Endothelial cell of hepatic sinusoid (primary cell): ENCODE measurements around the gene ADNP.
"Not testable (repeated sequence)": the region's sequence is repeated elsewhere in the genome, so short reads cannot be mapped to it uniquely, and the experiment has no call there.

Experiments used
- in situ Hi-C: cut with HindIII; loops from 2 replicates; pipeline ENCODE4 v1.10.0; 2017; ENCODE audit warnings: low sequenced_read_pairs

ADNP gene

GRCh38 chr20:50909413-50909812, 21.8 kb downstream of the ADNP start:
- in situ Hi-C loops = no loop called here

GRCh38 chr20:50904067-50904570, 27.1 kb downstream of the ADNP start:
- in situ Hi-C loops = no loop called here

- in situ Hi-C loops = no loop called here
Measured at GRCh38 chr20:50903353-50904051, 27.7 kb downstream of the ADNP start.

GRCh38 chr20:50901301-50901700, 29.9 kb downstream of the ADNP start:
- in situ Hi-C loops = no loop called here

GRCh38 chr20:50900261-50900660, 31.0 kb downstream of the ADNP start:
- in situ Hi-C loops = no loop called here

DNA sequence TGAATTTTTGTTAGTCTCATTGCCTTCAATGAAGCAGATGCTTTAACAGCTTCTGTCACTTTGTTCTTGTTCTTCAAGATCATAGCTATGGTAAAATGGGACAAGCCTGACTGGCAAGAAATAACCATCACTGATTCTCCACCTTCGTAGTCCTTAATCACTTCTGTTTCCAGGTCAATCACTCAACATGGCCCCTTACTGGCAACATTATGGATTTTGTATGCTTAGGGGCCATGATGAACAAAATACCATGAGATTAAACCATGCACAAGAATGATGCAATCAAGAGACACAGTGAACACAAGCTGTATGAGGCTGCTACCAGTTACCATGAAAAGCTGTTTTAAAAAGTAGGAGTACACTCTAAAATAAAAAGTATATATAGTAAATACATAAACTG, 32.8 kb downstream of the ADNP start:
- in situ Hi-C loops = loop anchor here (5.0 kb wide), 1 partner anchor 66 kb away; no protein-coding TSS in a partner anchor

- in situ Hi-C loops = loop anchor here (5.0 kb wide), 1 partner anchor 63 kb away; no protein-coding TSS in a partner anchor
Measured at GRCh38 chr20:50895111-50895830, 36.0 kb downstream of the ADNP start.

DNA sequence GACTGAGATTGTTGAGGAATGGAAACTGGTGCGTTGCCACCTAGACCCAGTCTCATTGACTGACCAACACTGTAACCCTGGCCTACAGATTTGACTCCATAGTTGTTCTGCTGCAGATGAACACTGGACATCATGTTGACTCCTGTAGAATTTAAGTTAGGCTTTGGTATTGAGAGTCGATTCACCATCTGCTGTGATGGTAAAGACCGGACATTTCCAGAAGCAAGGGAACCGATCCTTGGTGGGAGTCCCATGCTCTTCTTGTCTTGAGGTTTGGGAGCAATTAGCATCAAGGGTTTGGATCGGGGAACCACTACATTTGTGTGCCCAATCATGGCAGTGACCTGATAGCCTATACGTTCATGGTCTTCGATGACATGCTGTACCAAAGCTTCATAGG, 37.6 kb downstream of the ADNP start:
- in situ Hi-C loops = no loop called here

DNA sequence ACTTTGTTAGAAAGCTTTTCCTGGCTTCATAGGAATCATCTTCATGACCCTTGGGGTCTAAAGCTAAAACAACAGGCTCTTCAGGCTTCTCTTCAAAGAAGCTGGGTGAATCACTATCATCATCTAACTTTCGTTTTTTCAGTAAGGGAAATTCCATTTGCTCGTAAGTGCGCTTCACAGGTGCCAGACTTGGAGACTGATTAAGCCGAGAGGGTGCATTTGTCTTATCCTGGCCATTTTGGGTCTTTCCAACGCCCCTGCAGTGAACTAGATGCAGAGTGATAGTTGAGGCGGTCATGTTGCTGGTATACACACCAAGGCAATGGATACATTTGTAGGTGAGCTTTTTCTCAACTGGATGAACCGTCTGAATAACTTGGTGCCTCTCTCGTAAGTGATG, 38.8 kb downstream of the ADNP start:
- in situ Hi-C loops = no loop called here

GRCh38 chr20:50891138-50891537, 40.1 kb downstream of the ADNP start:
- in situ Hi-C loops = no loop called here

- in situ Hi-C loops = no loop called here
Measured at GRCh38 chr20:50887576-50887975, 43.7 kb downstream of the ADNP start.

DNA sequence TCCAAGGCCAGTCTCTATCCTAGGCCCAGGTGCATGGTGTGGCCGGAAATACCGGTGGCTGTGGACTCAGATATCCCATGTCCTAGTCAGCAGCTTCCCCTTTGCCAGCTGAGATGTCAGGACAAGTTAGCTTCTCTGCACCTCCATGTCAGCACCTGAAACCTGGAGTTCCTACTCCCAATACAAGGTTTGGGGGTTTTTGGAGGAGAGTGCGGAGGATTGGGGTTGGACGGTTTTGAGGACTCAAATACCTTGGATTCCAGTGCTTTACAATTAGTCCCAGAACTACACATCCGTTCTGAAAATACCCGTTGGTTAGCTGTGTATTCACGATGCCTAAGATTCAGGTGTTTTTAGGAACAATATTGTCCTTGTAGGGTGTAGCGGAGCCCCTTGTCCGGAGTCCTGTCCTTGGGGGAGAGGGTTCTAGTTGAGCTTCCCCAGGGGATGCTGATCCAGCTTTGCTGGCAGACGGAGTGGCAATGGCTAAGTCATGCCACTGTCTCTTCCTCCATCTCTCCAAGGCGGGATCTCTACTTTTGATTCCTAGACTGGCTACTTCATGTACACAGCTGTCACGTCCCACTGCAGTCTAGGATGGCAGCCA, 45.0 kb downstream of the ADNP start:
- in situ Hi-C loops = no loop called here

GRCh38 chr20:50885781-50886180, 45.5 kb downstream of the ADNP start:
- in situ Hi-C loops = no loop called here

GRCh38 chr20:50885068-50885467, 46.2 kb downstream of the ADNP start:
- in situ Hi-C loops = no loop called here

DNA sequence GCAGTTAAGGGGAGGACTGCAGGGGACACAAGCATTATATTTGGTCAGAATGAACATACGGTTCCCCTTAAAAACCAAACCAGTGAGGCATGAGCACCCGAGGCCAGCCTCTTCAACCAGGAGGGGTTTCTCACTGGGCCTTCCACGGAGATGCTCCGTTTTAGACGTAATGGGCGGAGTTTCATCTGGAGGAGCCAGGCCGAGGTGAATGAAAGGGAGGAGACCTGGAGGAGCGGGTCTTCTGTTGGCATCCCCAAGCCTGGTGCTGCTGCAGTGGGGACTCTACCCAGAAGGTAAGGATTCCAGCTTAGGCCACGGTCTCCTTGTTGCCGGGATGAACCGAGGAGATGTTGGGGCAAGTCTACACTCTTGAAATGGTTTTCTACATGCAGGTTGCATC, 47.4 kb downstream of the ADNP start:
- in situ Hi-C loops = no loop called here

GRCh38 chr20:50881759-50882424, 49.3 kb downstream of the ADNP start:
- in situ Hi-C loops = not testable (repeated sequence)

GRCh38 chr20:50879649-50880550, 51.3 kb downstream of the ADNP start:
- in situ Hi-C loops = no loop called here

- in situ Hi-C loops = no loop called here
Measured at GRCh38 chr20:50877232-50877743, 53.9 kb downstream of the ADNP start.

- in situ Hi-C loops = no loop called here
Measured at GRCh38 chr20:50876816-50877215, 54.4 kb downstream of the ADNP start.

- in situ Hi-C loops = no loop called here
Measured at GRCh38 chr20:50876063-50876685, 55.1 kb downstream of the ADNP start.
